Measurements from ENCODE around the gene FCAMR.

- no peak for TF ChIP-seq CTCF (IDR thresholded peaks at IDR 0.05; ENCODE audit: extremely low read depth in 1 of 2, insufficient read depth in 1 of 2, low read depth in 1 of 2, low read length in 2 of 2)
- no peak for TF ChIP-seq MYC (IDR thresholded peaks at IDR 0.05; ENCODE audit: low read depth, low read length)
- TF ChIP-seq POLR2AphosphoS5 (IDR thresholded peaks at IDR 0.05; ENCODE audit: insufficient read depth, low read depth, low read length): no peak
- no peak for TF ChIP-seq FOS (IDR thresholded peaks at IDR 0.05; ENCODE audit: borderline replicate concordance, insufficient read depth, low read length)
- TF ChIP-seq POLR2A (IDR thresholded peaks at IDR 0.05; ENCODE audit: low read depth, low read length): no peak
- no peak for TF ChIP-seq EZH2 (IDR thresholded peaks at IDR 0.05; ENCODE audit: borderline replicate concordance, low read depth, low read length, severe bottlenecking)
Observed at GRCh38 chr1:207002724-207003146, 32.5 kb upstream of the FCAMR start.

Measured in endothelial cell of umbilical vein (primary cell).